Right cardiac atrium (tissue), 5 donors: ENCODE results near the gene STARD3NL. TPM values are rescaled to one million over a fixed set of nuclear protein-coding genes. Genes with fewer than 3 reads are reported as not detected.

Experiments used
- ATAC-seq, 2 donors: fragments of 200-7000 bp; cut with Tn5 transposase; one replicate each; pipeline versions ENCODE4 v1.8.0 to v1.9.1; 2020; ENCODE audit warnings: moderate library complexity in 2 of 2, mild to moderate bottlenecking in 1 of 2
- DNase-seq, 3 donors: peaks; one replicate each; pipeline ENCODE4 v3.0.0-alpha.2; 2020
- H3K27ac ChIP-seq: one replicate; pipeline ENCODE4 v1.5.1; 2013; ENCODE audit warnings: mild to moderate bottlenecking, low read length, control low read depth, moderate library complexity
- H3K27me3 ChIP-seq: one replicate; pipeline ENCODE4 v1.6.1; 2013; ENCODE audit not compliant: control insufficient read depth, insufficient read depth
- H3K4me1 ChIP-seq: one replicate; pipeline ENCODE4 v1.6.1; 2013; ENCODE audit warnings: low read length; ENCODE audit not compliant: control insufficient read depth, insufficient read depth
- H3K4me3 ChIP-seq: one replicate; pipeline ENCODE4 v1.5.1; 2013; ENCODE audit warnings: low read length, control low read depth
- H3K9me3 ChIP-seq: one replicate; pipeline ENCODE4 v1.6.1; 2013; ENCODE audit warnings: low read length; ENCODE audit not compliant: control insufficient read depth
- WGBS: extraction: QIAGEN DNeasy Blood & Tissue Kit; methylation state at CpG from one replicate; pipeline ENCODE4 v1.1.7; 2013; 5-methylcytosine and 5-hydroxymethylcytosine counted together
- intact Hi-C, 4 donors: fragments of 100-400 bp; cut with DNase I; formaldehyde crosslinking; loops; one replicate each; pipeline versions ENCODE4 v1.11.0 to v1.14.0; 2022 to 2023
- polyA plus RNA-seq: library from polyadenylated mRNA; stranded (reverse); fragments of 200-250 nt; gene quantifications from one replicate; pipeline ENCODE4 v1.2.3, GENCODE V29; 2013
- total RNA-seq, 4 donors: library from RNA; stranded (reverse); fragmentation: NEBNext Ultra II Directional; extraction: Animal tissue kit (Norgen Biotek cat#: 25700); gene quantifications; one replicate each; pipeline ENCODE4 v1.2.1, GENCODE V29; 2021
- donor health status: healthy with polysubstance abuse.
- donor health status: DM: no; HTN: yes; CAD: no.
- donor health status: DM: no; HTN: no; CAD: no.
- donor health status: DM: no; HTN: yes; CAD: no; lungs with severe emphysema.
- donor health status: DM: yes; HTN: yes; CAD: no.

The STARD3NL gene
- total and polyA plus RNA-seq, 5 donors: 31.9 to 45.1 (median 32.8) TPM

DNA sequence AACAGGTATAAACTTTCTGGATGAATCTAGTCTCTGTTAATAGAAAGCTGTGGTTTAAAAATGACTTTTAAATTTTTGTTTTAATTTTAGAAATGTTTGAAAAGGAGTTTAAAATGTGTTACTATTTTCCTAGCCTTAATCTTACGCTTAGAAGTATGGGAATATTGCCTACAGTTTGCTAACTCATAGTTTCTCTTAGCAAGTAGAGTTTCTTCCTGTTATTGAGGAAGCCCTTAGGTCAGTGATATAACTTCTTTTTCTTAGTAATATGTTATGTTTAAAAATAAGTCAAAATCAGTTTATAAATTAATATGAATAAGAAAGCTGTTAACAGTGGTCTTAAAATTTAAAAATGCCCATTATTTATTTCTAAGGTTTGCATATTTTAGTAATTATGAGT lies 3.1 kb downstream of the STARD3NL start:
- Histone ChIP-seq H3K4me3 (no peak overlapping the region), H3K27me3 (no peaks in the 10 kb centered on the region), H3K4me1 (peaks cover 2% of the 10 kb centered on the region), H3K9me3 (no peaks in the 10 kb centered on the region), H3K27ac (no peak overlapping the region)
- intact Hi-C loops: no loop called here
- WGBS: 76% methylated on average over 1 of the region's 1 CpG
- no peak for DNase-seq
- ATAC-seq: no peak

DNA sequence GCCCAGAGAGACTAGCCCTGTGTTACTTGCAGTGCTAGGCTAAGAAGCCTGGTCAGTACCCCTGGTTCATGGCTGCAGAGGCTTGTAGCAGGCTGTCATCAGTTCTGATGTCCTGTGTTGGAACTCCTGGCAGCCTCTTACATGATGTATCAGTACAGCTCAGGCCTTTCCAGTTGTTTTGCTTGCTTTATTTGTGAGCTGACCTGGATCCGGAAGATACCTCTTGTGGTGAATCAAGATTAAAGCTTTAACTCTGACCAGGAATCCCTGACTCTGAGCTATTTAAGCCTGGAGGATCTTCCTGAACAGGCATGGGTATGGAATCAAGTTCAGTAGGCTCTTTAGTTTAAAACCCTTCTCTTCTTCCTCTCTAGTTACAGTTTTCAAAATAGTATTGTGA lies 4.4 kb downstream of the STARD3NL start:
- no peak overlapping the region for H3K4me3 ChIP-seq
- DNase-seq: no peak
- 55% methylated on average over 1 of the region's 1 CpG for WGBS
- H3K4me1 ChIP-seq: peaks cover 5% of the 10 kb centered on the region
- H3K9me3 ChIP-seq: no peaks in the 10 kb centered on the region
- intact Hi-C loops: no loop called here
- ATAC-seq: no peak
- no peaks in the 10 kb centered on the region for H3K27me3 ChIP-seq
- peak overlapping the region; percentile 21 for H3K27ac ChIP-seq

DNA sequence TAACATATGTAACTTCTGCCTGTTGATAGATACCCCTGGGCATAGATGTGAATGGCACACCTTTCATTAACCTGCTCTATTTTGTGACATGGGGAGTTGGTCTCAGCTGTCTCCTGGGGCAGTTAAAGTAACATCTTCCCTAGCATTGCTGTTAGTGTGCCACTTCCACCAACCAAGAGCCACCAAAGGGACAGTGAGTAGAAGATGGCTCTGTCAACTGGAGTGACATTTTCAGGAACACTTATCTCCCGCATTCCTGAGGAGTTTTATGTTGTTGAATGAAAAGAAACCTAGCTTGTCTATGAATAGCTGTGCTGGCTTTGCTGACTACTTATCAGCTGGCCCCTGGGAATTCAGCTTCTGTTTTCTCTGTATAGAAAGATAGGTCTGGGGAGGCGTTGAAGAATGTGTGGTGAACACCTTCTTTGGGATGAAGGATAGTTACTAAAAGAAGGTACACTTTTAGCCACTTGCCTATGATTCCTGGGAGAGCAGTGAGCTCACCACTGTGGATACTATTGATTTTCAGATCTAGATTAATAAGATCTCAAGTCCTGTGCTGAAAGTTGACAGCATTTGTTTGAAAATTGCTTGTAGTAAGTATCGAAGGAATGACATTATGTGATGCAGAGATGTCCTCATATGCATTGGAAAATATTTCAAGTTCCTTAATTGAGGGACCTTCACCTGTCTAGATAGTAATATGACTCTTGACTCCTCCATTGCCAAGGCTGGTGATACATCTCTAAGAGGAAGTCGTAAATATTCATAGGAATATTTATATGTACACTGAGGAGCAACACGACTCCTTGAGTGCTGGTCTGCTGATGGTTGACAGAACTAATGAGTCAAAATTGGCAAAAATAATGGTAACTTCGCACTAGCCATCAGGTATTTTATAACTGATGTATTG lies 7.6 kb downstream of the STARD3NL start:
- H3K9me3 ChIP-seq: no peaks in the 10 kb centered on the region
- H3K27ac ChIP-seq: no peak overlapping the region
- H3K27me3 ChIP-seq: no peaks in the 10 kb centered on the region
- intact Hi-C loops: no loop called here
- peaks cover 5% of the 10 kb centered on the region for H3K4me1 ChIP-seq
- no peak for DNase-seq
- ATAC-seq: peak in 1 of 2 donors; percentile 15
- 67% methylated on average over 6 of the region's 6 CpGs for WGBS
- H3K4me3 ChIP-seq: no peak overlapping the region

DNA sequence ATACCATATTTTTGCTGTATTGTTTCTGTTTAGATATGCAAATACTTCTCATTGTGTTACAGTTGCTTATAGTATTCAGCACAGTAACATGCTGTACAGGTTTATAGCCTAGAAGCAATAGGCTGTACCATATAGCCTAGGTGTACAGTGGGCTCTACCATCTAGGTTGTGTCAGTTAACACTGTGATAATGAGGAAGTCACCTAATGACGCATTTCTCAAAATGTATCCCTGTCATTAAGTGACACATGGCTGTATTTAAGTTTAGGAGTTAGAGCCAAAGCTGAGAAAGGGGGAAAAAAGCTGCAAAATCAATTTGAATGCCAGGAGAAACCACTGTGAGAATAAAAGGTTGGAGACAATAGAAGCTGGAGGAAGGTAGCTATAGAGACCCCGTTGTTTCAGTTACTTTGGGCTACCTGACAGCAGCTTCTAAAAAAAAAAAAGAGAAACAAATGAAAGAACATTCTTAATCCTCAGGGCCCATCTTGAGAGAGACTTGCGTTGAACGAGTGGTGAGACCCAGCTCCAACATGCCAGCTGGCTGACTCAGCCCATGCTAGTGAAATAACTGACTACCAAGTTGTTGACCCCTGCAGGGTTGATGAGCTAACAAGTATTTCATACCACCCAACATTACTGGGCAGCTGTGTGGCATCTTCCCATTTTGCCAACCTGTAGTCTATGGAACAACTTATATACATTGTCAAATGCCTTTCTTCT lies 8.7 kb downstream of the STARD3NL start:
- Histone ChIP-seq H3K27me3 (no peaks in the 10 kb centered on the region), H3K9me3 (no peaks in the 10 kb centered on the region), H3K4me1 (peaks cover 5% of the 10 kb centered on the region), H3K4me3 (no peak overlapping the region), H3K27ac (no peak overlapping the region)
- peak in 1 of 2 donors; percentile 45 for ATAC-seq
- intact Hi-C loops: no loop called here
- WGBS: 73% methylated on average over 4 of the region's 4 CpGs
- DNase-seq: peak in 1 of 3 donors; percentile 22

DNA sequence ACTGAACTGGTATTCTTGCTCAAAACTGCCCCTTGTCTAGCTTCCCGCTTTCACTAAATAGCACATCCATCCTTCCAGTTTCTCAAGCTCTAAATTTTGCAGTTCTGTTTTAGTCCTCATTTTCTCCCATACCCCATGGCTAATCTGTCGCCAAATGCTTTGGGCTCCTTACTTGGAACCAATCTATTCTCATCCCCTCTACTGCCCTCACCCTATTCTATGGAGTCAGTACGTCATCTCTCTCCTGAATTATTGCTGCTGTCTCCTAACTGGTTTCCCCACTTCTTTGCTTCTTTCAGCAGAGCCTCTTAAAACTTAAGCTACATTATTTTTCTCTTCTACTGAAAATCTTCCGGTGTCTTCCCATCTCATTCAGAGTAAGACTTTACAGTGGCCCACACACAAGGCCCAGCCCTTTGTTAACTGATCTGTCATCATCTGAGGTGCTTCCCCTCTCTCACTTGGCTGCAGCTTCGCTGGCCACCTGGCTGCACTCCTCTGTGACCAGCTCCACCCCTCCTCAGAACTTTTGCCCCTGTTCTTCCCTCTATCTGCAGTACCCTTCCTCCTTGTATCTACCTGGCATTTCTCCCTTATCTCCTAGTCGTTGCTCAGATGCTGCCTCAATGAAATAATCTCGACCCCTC lies 9.9 kb downstream of the STARD3NL start:
- intact Hi-C loops: no loop called here
- no peaks in the 10 kb centered on the region for H3K9me3 ChIP-seq
- ATAC-seq (no peak), DNase-seq (no peak)
- H3K4me3 ChIP-seq: no peak overlapping the region
- no peaks in the 10 kb centered on the region for H3K27me3 ChIP-seq
- 75% methylated on average over 7 of the region's 7 CpGs for WGBS
- H3K27ac ChIP-seq: no peak overlapping the region
- peaks cover 5% of the 10 kb centered on the region for H3K4me1 ChIP-seq

DNA sequence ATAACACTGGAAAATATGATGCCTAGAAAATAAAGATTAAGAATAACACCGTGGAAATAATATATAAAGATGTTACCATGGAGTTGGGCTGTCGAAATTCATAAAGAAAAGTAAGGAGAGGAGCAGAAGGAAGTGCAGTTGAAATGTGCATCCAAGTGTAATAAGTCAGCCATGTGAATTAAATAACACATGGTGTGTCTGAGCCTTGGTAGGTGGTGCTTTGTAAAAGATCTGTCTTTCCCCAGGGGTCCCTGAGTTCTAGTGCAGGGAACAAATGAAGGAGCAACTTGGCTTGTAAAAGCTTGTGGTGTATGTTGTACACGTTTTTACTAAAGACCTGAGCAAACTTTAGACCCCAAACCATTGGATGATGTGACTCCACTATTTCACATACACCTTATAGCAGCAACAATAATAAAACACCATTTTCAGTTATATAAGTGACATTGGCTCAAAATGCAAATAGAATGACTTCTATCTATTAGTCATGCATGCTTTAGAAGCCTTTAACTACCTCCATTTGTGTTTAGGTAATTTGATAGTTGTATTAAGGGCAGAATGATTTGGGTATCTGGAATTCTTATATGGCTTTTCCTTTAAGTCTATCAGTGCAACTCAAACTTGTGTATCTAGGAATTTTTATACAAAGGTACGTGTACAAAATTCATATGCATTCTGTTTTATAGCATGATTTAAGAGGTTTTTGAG lies 11.3 kb downstream of the STARD3NL start:
- intact Hi-C loops: no loop called here
- H3K27ac ChIP-seq: no peak overlapping the region
- H3K9me3 ChIP-seq: no peaks in the 10 kb centered on the region
- no peak overlapping the region for H3K4me3 ChIP-seq
- WGBS: 75% methylated on average over 4 of the region's 4 CpGs
- no peaks in the 10 kb centered on the region for H3K27me3 ChIP-seq
- DNase-seq: no peak
- ATAC-seq: no peak
- H3K4me1 ChIP-seq: peaks cover 5% of the 10 kb centered on the region

DNA sequence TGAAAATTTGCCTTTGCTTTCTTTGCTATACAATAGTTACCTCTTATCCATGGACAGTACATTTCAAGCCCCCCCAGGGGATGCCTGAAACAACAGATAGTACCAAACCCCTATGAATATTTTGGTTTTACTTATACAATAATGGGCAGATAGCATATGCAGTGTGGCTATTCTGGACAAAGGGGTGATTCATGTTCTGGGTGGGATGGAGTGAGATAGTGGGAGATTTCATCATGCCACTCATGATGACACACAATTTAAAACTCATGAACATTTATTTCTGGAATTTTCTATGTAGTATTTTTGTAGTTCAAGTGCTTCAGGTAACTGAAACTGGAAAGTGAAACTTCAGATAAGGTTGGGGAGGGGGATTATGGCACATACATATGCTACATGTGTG lies 12.0 kb downstream of the STARD3NL start:
- no peak for ATAC-seq
- H3K9me3 ChIP-seq: no peaks in the 10 kb centered on the region
- no peak overlapping the region for H3K27ac ChIP-seq
- H3K4me3 ChIP-seq: no peak overlapping the region
- peaks cover 5% of the 10 kb centered on the region for H3K4me1 ChIP-seq
- no peaks in the 10 kb centered on the region for H3K27me3 ChIP-seq
- DNase-seq: no peak
- intact Hi-C loops: no loop called here

DNA sequence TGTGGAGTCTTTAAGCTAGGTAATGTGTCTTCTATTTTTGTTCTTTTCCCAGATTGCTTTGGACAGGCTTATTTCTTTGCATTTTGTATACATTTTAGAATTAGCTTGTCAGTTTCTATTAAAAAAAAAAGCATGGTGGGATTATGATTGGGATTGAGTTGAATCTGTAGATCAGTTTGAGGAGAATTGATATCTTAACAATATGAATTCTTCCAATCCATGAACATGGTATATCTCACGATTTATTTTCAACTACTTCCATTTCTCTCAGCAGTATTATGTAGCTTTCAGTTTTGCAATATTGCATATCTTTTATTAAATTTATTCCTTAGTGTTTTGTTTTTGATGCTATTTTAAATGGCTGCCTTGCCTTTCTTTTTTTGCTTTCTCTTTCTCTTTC lies 13.7 kb downstream of the STARD3NL start:
- Histone ChIP-seq H3K4me3 (no peak overlapping the region), H3K27ac (no peak overlapping the region), H3K9me3 (no peaks in the 10 kb centered on the region), H3K4me1 (peaks cover 4% of the 10 kb centered on the region), H3K27me3 (no peaks in the 10 kb centered on the region)
- WGBS: 99% methylated on average over 1 of the region's 1 CpG
- DNase-seq (no peak), ATAC-seq (no peak)
- intact Hi-C loops: no loop called here

DNA sequence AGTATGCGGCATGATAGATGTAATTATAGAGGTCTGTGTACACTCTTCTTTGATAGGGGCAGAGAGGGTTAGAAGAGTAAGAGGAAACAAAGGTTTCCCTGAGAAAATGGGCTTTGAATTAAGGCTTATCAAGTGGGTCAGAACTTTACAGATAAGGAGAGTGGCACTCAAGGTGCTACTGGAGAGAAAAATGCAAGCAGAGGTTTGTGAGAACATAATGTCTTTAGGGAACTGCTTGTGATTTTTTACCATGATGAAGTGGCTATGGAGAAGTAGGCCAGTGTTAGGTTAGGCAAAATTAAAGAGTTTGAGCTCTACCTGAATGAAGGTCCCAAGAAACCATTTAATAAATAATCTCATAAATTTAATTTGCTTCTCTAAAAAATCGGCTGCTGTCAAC lies 14.3 kb downstream of the STARD3NL start:
- no peak for ATAC-seq
- 96% methylated on average over 2 of the region's 2 CpGs for WGBS
- Histone ChIP-seq H3K4me3 (no peak overlapping the region), H3K4me1 (peaks cover 2% of the 10 kb centered on the region), H3K9me3 (no peaks in the 10 kb centered on the region), H3K27ac (no peak overlapping the region), H3K27me3 (no peaks in the 10 kb centered on the region)
- DNase-seq: no peak
- intact Hi-C loops: no loop called here

DNA sequence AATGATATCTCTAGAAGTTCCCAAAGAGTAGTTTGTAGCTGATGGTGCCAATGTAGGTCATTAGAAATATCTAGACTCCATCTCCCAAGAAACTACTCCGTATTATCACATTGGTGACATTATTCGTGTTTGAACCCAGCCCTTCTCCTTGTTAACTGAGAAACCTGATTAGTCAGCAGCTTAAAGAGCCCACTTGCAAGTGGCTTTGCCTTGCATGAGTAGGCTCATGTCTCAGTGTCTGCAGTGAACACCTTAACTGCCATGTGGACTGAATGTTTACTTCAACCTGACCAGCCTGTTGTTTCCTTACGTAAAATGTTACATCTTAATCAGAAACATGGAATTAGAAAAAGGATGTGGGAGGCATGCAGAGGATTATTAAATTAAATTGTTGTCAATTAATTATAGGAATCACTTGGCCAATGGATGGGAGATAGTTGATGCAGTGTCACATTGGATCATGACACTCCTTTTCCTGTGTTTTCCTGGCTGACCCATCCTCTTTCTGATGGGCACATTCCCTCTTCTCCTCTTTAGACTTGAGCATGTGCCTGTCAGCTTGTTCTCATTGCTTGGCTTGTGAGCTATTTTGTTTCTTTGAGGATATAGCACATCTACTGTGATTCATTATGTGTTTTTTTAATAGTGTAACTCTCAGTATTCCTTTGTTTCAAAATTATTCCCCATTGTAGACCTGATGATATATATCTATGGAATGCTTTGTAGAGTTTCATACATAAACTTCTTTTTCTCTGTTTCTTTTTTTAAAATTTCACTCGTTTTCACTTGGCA lies 18.0 kb downstream of the STARD3NL start:
- no peaks in the 10 kb centered on the region for H3K9me3 ChIP-seq
- no peaks in the 10 kb centered on the region for H3K27me3 ChIP-seq
- 67% methylated on average over 4 of the region's 4 CpGs for WGBS
- no peak overlapping the region for H3K4me3 ChIP-seq
- H3K27ac ChIP-seq: no peak overlapping the region
- ATAC-seq (no peak), DNase-seq (no peak)
- peaks cover 10% of the 10 kb centered on the region for H3K4me1 ChIP-seq
- intact Hi-C loops: no loop called here
